Esophagus muscularis mucosa (tissue), 4 donors: ENCODE measurements around the gene CEP135. TPM values are rescaled to one million over a fixed set of nuclear protein-coding genes. Genes with fewer than 3 reads are reported as not detected.

Experiments
- DNase-seq: peaks from one replicate; pipeline ENCODE4 v3.0.0-alpha.2; 2017; ENCODE audit errors: extremely low spot score
- H3K27ac ChIP-seq, 4 donors: fragments of 200-600 bp; sonication (generic); replicated peaks in 1 of 4; 1 replicate in 3 of 4; 2 replicates in 1 of 4; pipeline ENCODE4 v1.5.1; 2016 to 2019; ENCODE audit warnings: mild to moderate bottlenecking in 1 of 4
- H3K27me3 ChIP-seq, 4 donors: fragments of 200-600 bp; sonication (generic); one replicate each; pipeline versions ENCODE4 v1.5.1 to v1.6.0; 2016 to 2019
- H3K36me3 ChIP-seq, 4 donors: fragments of 200-600 bp; sonication (generic); one replicate each; pipeline ENCODE4 v1.5.1; 2016 to 2019
- H3K4me1 ChIP-seq, 4 donors: fragments of 200-600 bp; sonication (generic); one replicate each; pipeline ENCODE4 v1.5.1; 2016 to 2019
- H3K4me3 ChIP-seq, 4 donors: fragments of 200-600 bp; sonication (generic); 1 replicate in 2 of 4; 2 replicates in 2 of 4; pipeline ENCODE4 v1.5.1; 2016 to 2019; ENCODE audit warnings: mild to moderate bottlenecking in 4 of 4, moderate library complexity in 1 of 4
- H3K9me3 ChIP-seq, 4 donors: fragments of 200-600 bp; sonication (generic); 1 replicate in 3 of 4; 2 replicates in 1 of 4; pipeline ENCODE4 v1.5.1; 2016 to 2019
- EP300 ChIP-seq: sonication (generic); formaldehyde crosslinking; IDR thresholded peaks from one replicate; pipeline ENCODE4 v1.6.1; 2017; ENCODE audit warnings: antibody characterized with exemption
- POLR2A ChIP-seq: fragments of 450-650 bp; IDR thresholded peaks from one replicate; pipeline ENCODE4 v1.6.1; 2017; ENCODE audit warnings: antibody characterized with exemption, moderate library complexity, mild to moderate bottlenecking, low read depth
- POLR2AphosphoS5 ChIP-seq, 2 donors: sonication (generic); formaldehyde crosslinking; IDR thresholded peaks; one replicate each; pipeline ENCODE4 v1.6.1; 2017; ENCODE audit warnings: antibody characterized with exemption in 2 of 2
- WGBS: methylation state at CpG from one replicate; pipeline ENCODE4 v1.1.5; 2018; 5-methylcytosine and 5-hydroxymethylcytosine counted together
- intact Hi-C: fragments of 100-400 bp; cut with DNase I; formaldehyde crosslinking; loops from one replicate; pipeline ENCODE4 v1.15.1; 2023
- total RNA-seq, 4 donors: library from RNA; depleted of rRNA; stranded (reverse); fragments of >200 nt; gene quantifications; one replicate each; pipeline versions ENCODE4 v1.1.0 to v1.2.1, GENCODE V29; 2016
- TF ChIP-seq, protein P1 (sequence below), 3 experiments: fragments of 200-600 bp in 2 of 3; fragments of 450-650 bp in 1 of 3; sonication (generic) in 2 of 3; IDR thresholded peaks; one replicate each; pipeline ENCODE4 v1.5.1; 2017 to 2019; ENCODE audit warnings: antibody characterized with exemption in 3 of 3, mild to moderate bottlenecking in 2 of 3, moderate library complexity in 1 of 3

The CEP135 gene
- total RNA-seq, 4 donors from 2014 or later, result 3.5 to 5.0 (median 3.8) TPM

DNA sequence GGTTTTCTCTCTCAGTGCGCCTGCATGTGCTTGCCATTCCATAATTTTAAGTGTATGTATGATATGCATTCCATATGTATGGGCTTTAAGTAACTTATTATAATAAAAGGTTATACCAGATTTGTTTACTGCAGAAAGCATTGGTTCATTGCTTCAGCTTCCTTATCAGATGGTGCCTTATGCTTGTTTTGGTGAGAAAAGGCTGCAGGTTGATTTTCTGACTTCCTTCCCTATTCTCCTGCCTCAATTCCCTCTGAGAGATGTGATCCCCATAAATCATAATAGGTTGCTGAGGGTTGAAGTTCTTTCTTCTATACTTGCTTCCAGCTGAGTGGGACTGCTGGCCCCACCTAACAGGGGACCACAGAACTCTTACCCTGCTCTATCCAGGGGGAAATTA, 10.3 kb upstream of the CEP135 start:
- H3K36me3 ChIP-seq, result peaks cover 0 to 31% (median 3%) of the 10 kb centered on the region in 4 donors
- no peak overlapping the region for H3K4me3 ChIP-seq
- H3K27me3 ChIP-seq, result peaks cover 0 to 4% (median 0%) of the 10 kb centered on the region in 4 donors
- 96% methylated on average over 1 of the region's 1 CpG for WGBS
- no peaks in the 10 kb centered on the region for H3K4me1 ChIP-seq
- peaks cover 0 to 16% (median 5%) of the 10 kb centered on the region in 4 donors for H3K9me3 ChIP-seq
- no peak for TF ChIP-seq POLR2AphosphoS5 (IDR thresholded peaks at IDR 0.05)
- no peak for TF ChIP-seq POLR2A
- TF ChIP-seq, protein P1, sequence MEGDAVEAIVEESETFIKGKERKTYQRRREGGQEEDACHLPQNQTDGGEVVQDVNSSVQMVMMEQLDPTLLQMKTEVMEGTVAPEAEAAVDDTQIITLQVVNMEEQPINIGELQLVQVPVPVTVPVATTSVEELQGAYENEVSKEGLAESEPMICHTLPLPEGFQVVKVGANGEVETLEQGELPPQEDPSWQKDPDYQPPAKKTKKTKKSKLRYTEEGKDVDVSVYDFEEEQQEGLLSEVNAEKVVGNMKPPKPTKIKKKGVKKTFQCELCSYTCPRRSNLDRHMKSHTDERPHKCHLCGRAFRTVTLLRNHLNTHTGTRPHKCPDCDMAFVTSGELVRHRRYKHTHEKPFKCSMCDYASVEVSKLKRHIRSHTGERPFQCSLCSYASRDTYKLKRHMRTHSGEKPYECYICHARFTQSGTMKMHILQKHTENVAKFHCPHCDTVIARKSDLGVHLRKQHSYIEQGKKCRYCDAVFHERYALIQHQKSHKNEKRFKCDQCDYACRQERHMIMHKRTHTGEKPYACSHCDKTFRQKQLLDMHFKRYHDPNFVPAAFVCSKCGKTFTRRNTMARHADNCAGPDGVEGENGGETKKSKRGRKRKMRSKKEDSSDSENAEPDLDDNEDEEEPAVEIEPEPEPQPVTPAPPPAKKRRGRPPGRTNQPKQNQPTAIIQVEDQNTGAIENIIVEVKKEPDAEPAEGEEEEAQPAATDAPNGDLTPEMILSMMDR (IDR thresholded peaks at IDR 0.05), result no peak
- TF ChIP-seq EP300, result no peak
- H3K27ac ChIP-seq, result no peak overlapping the region
- intact Hi-C loops, result no loop called here
- no peak for DNase-seq

- peaks cover 0 to 34% (median 3%) of the 10 kb centered on the region in 4 donors for H3K36me3 ChIP-seq
- no peak overlapping the region for H3K27ac ChIP-seq
- H3K27me3 ChIP-seq, result peaks cover 0 to 4% (median 0%) of the 10 kb centered on the region in 4 donors
- DNase-seq, result no peak
- no peaks in the 10 kb centered on the region for H3K4me1 ChIP-seq
- H3K4me3 ChIP-seq, result no peak overlapping the region
- intact Hi-C loops, result no loop called here
- WGBS, result 92% methylated on average over 1 of the region's 2 CpGs
- no peak for TF ChIP-seq EP300
- TF ChIP-seq, protein P1 (IDR thresholded peaks at IDR 0.05), result no peak
- no peak for TF ChIP-seq POLR2AphosphoS5 (IDR thresholded peaks at IDR 0.05)
- no peak for TF ChIP-seq POLR2A
- peaks cover 0 to 16% (median 5%) of the 10 kb centered on the region in 4 donors for H3K9me3 ChIP-seq
These were observed 9.3 kb upstream of the CEP135 start for GRCh38 chr4:55939421-55939820.

DNA sequence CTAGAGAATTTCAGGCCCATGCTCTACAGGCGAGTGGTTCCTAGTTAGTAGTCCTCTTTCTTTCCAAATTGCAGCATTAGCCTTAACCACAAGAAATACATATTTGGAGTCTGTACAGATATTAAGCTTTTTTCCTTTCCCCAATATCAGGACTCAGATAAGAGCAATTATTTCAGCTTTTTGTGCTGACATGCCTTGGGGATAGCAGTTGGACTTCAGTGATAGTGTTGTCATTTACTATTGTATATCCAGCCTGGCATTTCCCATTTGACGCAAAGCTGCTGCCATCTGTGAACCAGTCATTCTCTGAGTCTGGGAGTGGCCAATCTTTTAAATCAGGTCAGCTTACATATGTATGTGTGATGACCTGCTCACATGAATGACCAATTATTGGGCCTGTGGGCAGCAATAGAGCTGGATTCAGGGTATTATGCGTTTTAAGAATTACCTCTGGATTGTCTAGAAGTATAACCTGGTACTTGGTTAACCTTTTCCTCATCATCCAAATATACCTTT, 6.8 kb upstream of the CEP135 start:
- Histone ChIP-seq H3K27ac (no peak overlapping the region), H3K36me3 (peaks cover 0 to 33% (median 3%) of the 10 kb centered on the region in 4 donors), H3K9me3 (peaks cover 0 to 16% (median 4%) of the 10 kb centered on the region in 4 donors), H3K27me3 (peaks cover 0 to 4% (median 0%) of the 10 kb centered on the region in 4 donors), H3K4me3 (no peak overlapping the region), H3K4me1 (no peaks in the 10 kb centered on the region)
- no peak for DNase-seq
- TF ChIP-seq, protein P1 (IDR thresholded peaks at IDR 0.05), result no peak
- TF ChIP-seq POLR2AphosphoS5 (IDR thresholded peaks at IDR 0.05), result no peak
- no peak for TF ChIP-seq POLR2A
- no peak for TF ChIP-seq EP300
- 98% methylated on average over 3 of the region's 3 CpGs for WGBS
- intact Hi-C loops, result no loop called here

- intact Hi-C loops, result no loop called here
- Histone ChIP-seq H3K4me3 (peak overlapping the region; percentile 81 to 86 (median 84)), H3K36me3 (peaks cover 0 to 5% (median 0%) of the 10 kb centered on the region in 4 donors), H3K27ac (peak overlapping the region; percentile 86 to 91 (median 88)), H3K4me1 (peaks cover 15 to 28% (median 23%) of the 10 kb centered on the region in 4 donors), H3K27me3 (no peaks in the 10 kb centered on the region), H3K9me3 (no peaks in the 10 kb centered on the region)
- TF ChIP-seq, protein P1 (IDR thresholded peaks at IDR 0.05), result no peak
- no peak for TF ChIP-seq POLR2A
- no peak for DNase-seq
- WGBS, result 48% methylated on average over 6 of the region's 6 CpGs
These were observed 1.4 kb upstream of the CEP135 start for GRCh38 chr4:55947254-55947882.
